ENCODE measurements around the gene IP6K1. TPM values are rescaled to one million over a fixed set of nuclear protein-coding genes. Genes with fewer than 3 reads are reported as not detected.
"Not testable (repeated sequence)": the region's sequence is repeated elsewhere in the genome, so short reads cannot be mapped to it uniquely, and the experiment has no call there.

The IP6K1 gene
- total and polyA plus RNA-seq, 7 donors: 13.8 to 37.1 (median 29.1) TPM

DNA sequence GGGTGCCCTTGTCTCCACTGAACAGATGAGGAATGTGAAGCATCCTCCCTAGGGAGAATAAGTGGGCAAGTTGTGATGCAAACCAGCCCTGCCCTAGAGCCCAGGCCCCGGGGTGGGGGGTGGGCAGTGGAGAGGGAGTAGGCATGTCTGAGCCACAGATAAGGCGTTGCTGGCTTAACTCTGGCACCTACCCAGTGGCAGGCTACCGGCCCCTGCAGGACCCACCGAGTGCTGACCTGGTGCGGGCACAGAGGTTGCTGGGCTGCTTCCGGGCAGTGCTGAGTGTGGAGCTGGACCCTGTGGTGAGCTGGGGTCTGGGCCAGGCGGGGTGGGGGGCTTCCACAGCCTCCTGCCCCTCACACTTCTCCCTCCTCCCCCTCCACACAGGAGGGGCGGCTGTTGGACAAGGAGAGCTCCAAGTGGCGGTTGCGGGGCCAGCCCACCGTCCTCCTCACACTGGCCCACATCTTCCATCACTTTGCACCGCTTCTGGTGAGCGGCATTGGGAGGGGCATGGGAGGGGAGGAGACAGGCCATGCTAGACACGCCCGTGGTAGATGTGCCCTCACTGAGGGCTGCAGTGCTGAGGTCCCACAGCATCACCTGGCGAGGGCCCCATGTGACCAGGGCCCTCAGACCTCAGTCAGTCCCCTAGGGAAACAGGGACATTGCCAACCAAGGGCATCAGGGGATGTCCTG, 86.9 kb downstream of the IP6K1 start:
- H3K27me3 ChIP-seq: no peaks in the 10 kb centered on the region
- DNase-seq: no peak
- WGBS, 2 donors: 89 to 90% methylated on average over 16 of the region's 16 CpGs
- H3K4me3 ChIP-seq: no peak overlapping the region
- no peak for TF ChIP-seq POLR2A (IDR thresholded peaks at IDR 0.05)
- H3K36me3 ChIP-seq: peaks cover 0 to 67% (median 31%) of the 10 kb centered on the region in 4 donors
- no peaks in the 10 kb centered on the region for H3K9me3 ChIP-seq
- peaks cover 0 to 2% (median 0%) of the 10 kb centered on the region in 4 donors for H3K4me1 ChIP-seq
- intact Hi-C loops (cut with DNase I): no loop called here
- no peak overlapping the region for H3K27ac ChIP-seq

DNA sequence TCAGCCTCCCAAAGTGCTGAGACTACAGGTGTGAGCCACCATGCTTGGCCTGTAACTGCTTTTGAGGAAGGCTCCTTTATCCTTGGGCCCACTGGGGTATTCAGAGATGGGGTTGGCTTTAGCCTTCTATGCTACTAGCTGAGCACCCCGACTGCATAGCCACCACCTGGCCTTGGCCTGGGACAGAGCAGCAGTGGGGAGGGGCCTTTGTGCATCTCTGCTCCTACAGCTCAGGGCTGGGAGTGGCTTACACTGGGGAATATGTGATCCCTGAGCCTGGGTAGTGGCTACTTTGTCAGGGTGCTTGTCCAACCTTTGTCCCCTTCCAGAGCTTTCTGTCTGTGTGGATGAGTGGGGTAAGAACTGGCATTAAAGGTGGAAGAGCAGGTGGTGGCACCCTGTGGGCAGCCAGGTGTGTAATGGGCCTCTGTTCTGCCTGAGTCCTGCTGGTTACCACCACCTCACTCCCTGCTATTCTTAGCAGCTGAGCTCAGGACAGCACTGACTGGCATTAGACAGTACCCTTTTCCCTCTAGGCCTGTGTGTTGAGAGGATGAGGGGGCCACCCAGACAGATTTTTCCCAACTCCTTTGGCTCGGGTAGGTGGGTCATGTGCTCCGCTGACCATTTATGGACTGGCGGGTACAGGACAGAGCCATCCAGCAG, 90.9 kb downstream of the IP6K1 start:
- H3K27me3 ChIP-seq; H3K27ac ChIP-seq; H3K9me3 ChIP-seq; intact Hi-C loops (cut with DNase I); DNase-seq; H3K4me3 ChIP-seq: not testable (repeated sequence)
- peaks cover 0 to 33% (median 10%) of the 10 kb centered on the region in 4 donors for H3K36me3 ChIP-seq
- H3K4me1 ChIP-seq: peaks cover 0 to 12% (median 12%) of the 10 kb centered on the region in 4 donors
- WGBS, 2 donors: 90 to 93% methylated on average over 4 of the region's 4 CpGs

DNA sequence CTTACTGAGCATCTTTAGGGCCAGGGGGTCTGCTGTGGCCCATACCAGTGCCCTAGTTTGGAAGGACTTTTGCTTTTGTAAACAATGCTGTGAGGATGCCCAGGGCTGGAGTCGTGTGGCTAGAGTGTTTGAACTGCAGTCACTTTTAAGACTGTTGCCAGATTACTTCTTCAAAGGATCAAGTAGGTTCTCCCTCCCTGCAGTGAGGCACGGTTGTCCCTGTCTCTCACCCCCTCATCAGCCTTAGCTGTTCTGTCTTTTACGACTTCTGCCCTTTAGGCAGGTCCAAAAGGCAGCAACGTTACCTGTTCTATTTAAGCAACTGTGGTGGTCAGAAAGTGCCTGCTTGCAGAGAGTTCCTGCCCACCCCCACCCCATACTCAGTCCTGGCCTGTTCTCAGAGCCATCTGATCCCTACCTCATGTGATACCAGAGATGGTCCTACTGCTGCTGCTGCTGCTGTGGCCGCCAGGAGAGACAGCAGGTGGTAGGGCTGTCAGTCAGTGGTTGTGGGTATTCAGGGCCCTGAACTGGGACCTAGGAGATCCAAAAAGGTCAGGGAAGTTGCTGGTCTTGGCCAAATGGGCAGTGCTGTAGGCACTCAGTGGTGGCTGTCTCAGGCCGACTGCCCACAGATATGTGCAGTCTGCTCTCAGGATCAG, 91.8 kb downstream of the IP6K1 start:
- H3K4me1 ChIP-seq: peaks cover 0 to 19% (median 19%) of the 10 kb centered on the region in 4 donors
- H3K27me3 ChIP-seq; H3K9me3 ChIP-seq; intact Hi-C loops (cut with DNase I); H3K4me3 ChIP-seq; DNase-seq; H3K27ac ChIP-seq: not testable (repeated sequence)
- H3K36me3 ChIP-seq: peaks cover 0 to 24% (median 5%) of the 10 kb centered on the region in 4 donors
- WGBS, 2 donors: 58 to 68% methylated on average over 6 of the region's 6 CpGs

DNA sequence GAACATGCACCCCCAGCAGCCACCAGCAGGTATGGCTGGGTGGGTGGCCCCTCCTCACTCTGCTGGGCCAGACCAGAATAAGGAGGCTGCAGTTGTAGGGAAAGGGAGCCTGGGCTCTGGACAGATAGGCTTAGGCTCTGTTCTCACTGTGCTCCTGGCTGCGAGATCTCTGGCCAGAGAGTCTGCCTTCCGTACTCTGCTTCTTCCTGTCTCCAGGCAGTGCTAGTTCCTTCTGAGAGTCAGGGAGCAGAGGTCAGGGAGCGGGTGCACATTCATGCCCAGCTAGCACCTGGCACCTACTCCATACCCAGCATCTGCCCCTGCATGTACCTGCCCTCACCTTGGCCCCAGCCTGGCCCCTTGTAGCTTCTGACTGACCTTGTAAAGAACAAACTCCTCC, 94.9 kb downstream of the IP6K1 start:
- 54 to 87% methylated on average over 3 of the region's 3 CpGs for WGBS, 2 donors
- Histone ChIP-seq H3K27me3 (peaks cover 0 to 16% (median 12%) of the 10 kb centered on the region in 3 donors), H3K4me1 (peaks cover 0 to 32% (median 31%) of the 10 kb centered on the region in 4 donors)
- H3K4me3 ChIP-seq; H3K36me3 ChIP-seq; intact Hi-C loops (cut with DNase I); H3K27ac ChIP-seq; DNase-seq; H3K9me3 ChIP-seq: not testable (repeated sequence)

DNA sequence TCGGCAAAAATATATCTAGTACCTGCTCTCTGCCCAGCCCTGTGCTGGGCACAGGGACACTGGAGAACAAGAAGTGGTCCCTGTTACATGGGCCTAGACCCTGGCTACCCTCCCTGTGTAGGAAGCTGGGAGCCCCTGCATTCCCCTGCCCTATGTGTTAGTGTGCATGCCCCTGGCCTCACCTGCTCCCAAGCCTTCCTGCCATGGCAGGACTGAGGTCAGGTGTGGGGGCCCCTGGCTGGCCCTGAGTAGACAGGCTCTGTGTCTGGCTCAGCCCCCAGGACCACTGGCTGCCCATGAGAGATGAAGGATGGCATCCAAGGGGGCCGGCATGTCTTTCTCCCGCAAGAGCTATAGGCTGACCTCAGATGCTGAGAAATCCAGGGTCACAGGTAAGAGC, 95.5 kb downstream of the IP6K1 start:
- H3K27ac ChIP-seq; intact Hi-C loops (cut with DNase I); H3K9me3 ChIP-seq; DNase-seq; H3K36me3 ChIP-seq: not testable (repeated sequence)
- H3K4me1 ChIP-seq: peaks cover 0 to 37% (median 34%) of the 10 kb centered on the region in 4 donors
- peak overlapping the region in 1 of 4 donors; percentile 84 for H3K4me3 ChIP-seq
- WGBS, 2 donors: 94 to 98% methylated on average over 3 of the region's 3 CpGs
- peaks cover 0 to 22% (median 15%) of the 10 kb centered on the region in 3 donors for H3K27me3 ChIP-seq

DNA sequence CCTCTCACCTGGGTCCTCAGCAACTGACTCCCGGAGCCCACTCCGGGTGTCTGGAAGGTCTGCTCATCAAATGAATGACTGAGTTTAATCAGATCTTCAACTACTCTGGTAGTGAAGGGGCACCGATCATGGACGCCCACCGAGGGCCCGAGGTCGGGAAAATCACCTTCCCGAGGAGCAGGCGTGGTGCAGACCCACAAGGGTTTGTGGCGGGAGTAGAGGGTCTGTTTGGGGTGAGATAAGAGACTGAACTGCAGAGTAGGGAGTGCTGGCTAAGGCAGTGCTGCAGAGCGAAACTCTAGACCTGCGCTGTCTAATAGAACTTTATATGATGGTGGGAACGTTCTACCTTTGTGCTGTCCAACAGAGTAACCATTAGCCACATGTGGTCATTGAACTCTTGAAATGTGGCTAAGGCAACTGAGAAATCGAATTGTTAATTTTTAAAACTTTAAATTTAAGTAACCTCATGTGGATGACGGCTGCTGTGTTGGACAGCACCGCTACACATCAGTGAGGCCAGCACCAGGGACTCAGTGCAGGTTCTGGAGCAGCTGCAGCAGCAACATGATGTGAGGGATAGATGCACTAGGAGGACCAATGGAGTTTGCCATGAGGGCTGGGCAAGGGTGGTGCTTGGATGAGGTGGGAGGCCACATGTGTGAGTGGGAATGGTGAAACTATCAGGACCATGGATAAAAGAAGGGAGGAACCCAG, 96.3 kb downstream of the IP6K1 start:
- Histone ChIP-seq H3K4me3 (peak overlapping the region; percentile 82 to 95 (median 86)), H3K27ac (peak overlapping the region; percentile 64 to 81 (median 80)), H3K4me1 (peaks cover 0 to 39% (median 34%) of the 10 kb centered on the region in 4 donors), H3K27me3 (peaks cover 0 to 28% (median 15%) of the 10 kb centered on the region in 3 donors)
- DNase-seq; H3K9me3 ChIP-seq; H3K36me3 ChIP-seq; intact Hi-C loops (cut with DNase I): not testable (repeated sequence)
- WGBS, 2 donors: 6 to 7% methylated on average over 16 of the region's 16 CpGs

DNA sequence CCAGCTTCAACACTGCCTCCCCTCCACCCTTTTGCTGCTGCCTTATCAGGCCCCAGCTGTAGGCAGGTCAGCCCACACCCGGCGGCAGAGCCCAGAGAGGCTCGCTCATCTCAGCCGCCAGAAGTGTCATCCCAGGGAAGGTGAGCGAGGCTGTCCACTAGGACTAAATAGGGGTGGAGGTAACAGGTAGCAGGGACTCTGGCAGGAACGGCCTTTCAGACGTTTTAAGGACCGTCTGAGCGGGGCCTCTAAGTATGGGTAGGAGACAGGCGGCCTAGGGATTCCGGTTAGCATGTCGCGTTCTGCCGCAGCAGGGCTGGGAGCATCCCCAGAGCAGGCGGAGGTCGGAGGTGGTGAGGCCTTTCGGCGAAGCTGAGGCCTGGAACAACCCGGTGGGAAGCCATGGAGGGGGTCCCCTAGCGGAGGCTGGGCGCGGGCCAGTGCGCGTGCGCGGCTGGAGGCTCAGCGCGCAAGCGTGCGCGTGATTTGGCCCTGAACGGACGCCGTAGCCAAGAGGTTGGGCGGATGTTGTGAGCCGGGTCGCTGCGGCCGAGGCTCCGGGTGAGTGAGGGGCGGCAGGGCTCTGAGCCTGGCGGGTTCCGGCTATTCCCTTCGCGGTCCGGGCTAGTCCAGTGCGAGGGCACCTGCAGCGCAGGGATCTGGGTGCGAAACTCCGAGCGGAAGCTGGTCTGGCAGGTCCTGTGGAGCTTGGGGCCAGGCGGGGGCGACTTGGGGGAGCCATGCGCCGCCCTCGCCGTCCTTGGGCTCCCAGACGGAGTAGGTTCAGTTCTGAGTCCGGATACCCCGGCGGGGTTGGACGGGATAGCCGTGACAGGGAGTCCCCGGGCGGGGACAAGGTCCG, 97.1 kb downstream of the IP6K1 start, which contains the start of the genes MST1 and RNF123:
TSS of gene MST1 (minus strand) at position 429 of the 862 bp plus-strand sequence. CDS start 783 bp downstream, outside the sequence.
TSS of gene RNF123 (plus strand) at position 512 of the 862 bp plus-strand sequence. CDS start 1,609 bp downstream, outside the sequence.
- DNase-seq: peak; percentile 93

DNA sequence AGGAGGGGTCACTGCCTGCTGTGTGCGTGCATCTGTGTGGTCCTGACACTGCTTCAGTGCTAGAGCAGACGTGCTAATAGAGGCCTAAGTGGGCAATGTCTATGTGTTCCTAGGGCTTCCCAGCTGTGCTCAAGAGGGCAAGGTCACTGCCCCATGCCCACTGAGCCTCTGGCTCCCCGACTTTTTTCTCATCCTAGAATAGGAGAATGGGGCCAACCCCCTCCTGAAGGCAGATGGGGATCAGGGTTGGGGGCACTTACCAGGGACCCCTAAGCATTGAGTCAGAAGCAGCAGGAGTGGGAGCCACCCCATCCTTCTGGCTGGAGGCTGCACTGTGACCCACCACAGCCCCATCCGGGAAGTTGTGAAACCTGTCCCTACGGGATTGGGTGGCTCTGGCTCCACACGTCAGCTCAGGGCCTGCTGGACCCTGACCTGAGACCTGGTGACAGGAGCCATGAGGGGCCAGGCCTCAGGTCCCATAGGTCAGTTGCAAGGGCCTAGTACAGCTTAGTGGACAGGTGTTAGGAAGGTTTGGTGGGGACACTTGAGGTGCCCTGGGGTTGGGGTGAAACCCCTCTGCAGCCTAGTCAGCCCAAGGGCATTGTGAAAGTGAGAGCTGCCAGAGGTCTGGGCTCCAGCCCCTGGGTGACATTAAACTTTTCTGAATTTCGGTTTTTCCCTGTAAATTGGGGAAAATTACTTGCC, 97.8 kb downstream of the IP6K1 start:
- Histone ChIP-seq H3K36me3 (peaks cover 3 to 11% (median 4%) of the 10 kb centered on the region in 4 donors), H3K4me3 (peak overlapping the region; percentile 82 to 95 (median 86)), H3K4me1 (peaks cover 0 to 39% (median 34%) of the 10 kb centered on the region in 4 donors), H3K27me3 (peaks cover 0 to 28% (median 15%) of the 10 kb centered on the region in 3 donors), H3K27ac (peak overlapping the region; percentile 64 to 81 (median 80))
- WGBS, 2 donors: 42 to 74% methylated on average over 7 of the region's 7 CpGs
- DNase-seq; H3K9me3 ChIP-seq; intact Hi-C loops (cut with DNase I): not testable (repeated sequence)

More for the DNA sequence above, 97.1 kb downstream of the IP6K1 start, which contains the start of the genes MST1 and RNF123:
- Histone ChIP-seq H3K36me3 (peaks cover 0 to 3% (median 0%) of the 10 kb centered on the region in 4 donors), H3K4me3 (peak within 1 kb of the TSS; percentile 82 to 95 (median 86)), H3K9me3 (no peaks in the 10 kb centered on the region), H3K27ac (peak within 1 kb of the TSS; percentile 64 to 81 (median 80)), H3K4me1 (peaks cover 0 to 39% (median 34%) of the 10 kb centered on the region in 4 donors), H3K27me3 (peaks cover 0 to 28% (median 15%) of the 10 kb centered on the region in 3 donors)
- TF ChIP-seq, protein P1, sequence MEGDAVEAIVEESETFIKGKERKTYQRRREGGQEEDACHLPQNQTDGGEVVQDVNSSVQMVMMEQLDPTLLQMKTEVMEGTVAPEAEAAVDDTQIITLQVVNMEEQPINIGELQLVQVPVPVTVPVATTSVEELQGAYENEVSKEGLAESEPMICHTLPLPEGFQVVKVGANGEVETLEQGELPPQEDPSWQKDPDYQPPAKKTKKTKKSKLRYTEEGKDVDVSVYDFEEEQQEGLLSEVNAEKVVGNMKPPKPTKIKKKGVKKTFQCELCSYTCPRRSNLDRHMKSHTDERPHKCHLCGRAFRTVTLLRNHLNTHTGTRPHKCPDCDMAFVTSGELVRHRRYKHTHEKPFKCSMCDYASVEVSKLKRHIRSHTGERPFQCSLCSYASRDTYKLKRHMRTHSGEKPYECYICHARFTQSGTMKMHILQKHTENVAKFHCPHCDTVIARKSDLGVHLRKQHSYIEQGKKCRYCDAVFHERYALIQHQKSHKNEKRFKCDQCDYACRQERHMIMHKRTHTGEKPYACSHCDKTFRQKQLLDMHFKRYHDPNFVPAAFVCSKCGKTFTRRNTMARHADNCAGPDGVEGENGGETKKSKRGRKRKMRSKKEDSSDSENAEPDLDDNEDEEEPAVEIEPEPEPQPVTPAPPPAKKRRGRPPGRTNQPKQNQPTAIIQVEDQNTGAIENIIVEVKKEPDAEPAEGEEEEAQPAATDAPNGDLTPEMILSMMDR (IDR thresholded peaks at IDR 0.05): no peak
- TF ChIP-seq POLR2A (IDR thresholded peaks at IDR 0.05) (peak in 1 of 2 donors; percentile 18), EP300 (IDR thresholded peaks at IDR 0.05) (no peak), POLR2AphosphoS5 (IDR thresholded peaks at IDR 0.05) (peak; percentile 52 to 85 (median 82))
- intact Hi-C loops (cut with DNase I): no loop called here
- WGBS, 2 donors: 1 to 2% methylated on average over 66 of the region's 66 CpGs

DNA sequence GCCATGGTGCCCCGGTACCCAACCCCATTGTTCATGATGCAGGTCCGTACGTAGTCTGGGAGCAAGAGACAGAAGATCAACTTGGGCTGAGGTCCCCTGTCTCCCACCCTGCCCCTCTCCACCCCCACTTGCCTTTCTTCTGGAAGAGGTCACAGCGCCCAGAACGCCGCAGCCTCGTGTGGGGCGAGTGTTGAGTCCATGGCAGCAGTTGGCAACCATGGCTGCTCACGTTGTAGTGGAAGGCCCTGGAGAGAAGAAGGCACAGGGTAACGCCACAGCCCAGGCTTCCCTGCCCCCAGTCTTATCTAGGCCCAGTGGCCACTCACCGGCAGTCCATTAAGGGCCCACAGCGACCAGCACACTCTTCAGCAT, 98.9 kb downstream of the IP6K1 start:
- 90 to 94% methylated on average over 12 of the region's 12 CpGs for WGBS, 2 donors
- H3K9me3 ChIP-seq; DNase-seq; H3K4me3 ChIP-seq; intact Hi-C loops (cut with DNase I); H3K27ac ChIP-seq: not testable (repeated sequence)
- H3K27me3 ChIP-seq: peaks cover 0 to 28% (median 15%) of the 10 kb centered on the region in 3 donors
- H3K36me3 ChIP-seq: peaks cover 6 to 22% (median 14%) of the 10 kb centered on the region in 4 donors
- peaks cover 0 to 39% (median 34%) of the 10 kb centered on the region in 4 donors for H3K4me1 ChIP-seq

Measured in sigmoid colon (tissue), 7 donors.